B cell (primary cell): ENCODE data around the gene KCTD17.

Experiments used
- EZH2 ChIP-seq: IDR thresholded peaks from 2 replicates; pipeline ENCODE4 v1.6.1; 2012; ENCODE audit warnings: borderline replicate concordance, low read depth, mild to moderate bottlenecking, moderate library complexity, low read length; ENCODE audit not compliant: insufficient read depth, poor library complexity, severe bottlenecking
- TF ChIP-seq, protein P1 (sequence below): fragments of 200-600 bp; IDR thresholded peaks from one replicate; pipeline ENCODE4 v1.8.0; 2022; ENCODE audit warnings: antibody characterized with exemption, mild to moderate bottlenecking

DNA sequence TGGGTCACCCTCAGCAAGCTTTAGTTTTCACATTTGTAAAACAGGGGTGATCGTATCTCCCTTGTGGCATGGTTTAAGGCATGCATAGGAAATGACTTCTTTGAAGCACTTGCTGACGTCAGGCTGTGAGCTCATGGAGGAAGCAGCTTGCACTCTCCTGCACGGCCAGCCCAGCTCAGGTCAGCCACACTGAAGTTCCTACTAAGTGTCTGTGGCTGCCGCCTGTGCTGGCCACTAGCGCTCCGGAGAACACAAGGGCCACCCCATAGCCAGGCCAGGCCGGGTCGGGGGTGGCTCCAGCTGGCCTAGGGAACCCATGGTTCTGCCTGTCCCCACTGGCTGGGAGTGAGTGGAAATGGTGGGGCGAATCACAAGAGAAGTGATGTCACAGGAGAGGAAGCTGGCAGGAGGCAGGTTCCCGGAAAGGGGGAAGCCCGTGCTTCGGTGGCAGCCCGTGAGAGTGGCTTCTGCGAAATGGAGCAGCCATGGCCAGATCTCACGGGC lies 28.2 kb downstream of the KCTD17 start:
- TF ChIP-seq, protein P1, sequence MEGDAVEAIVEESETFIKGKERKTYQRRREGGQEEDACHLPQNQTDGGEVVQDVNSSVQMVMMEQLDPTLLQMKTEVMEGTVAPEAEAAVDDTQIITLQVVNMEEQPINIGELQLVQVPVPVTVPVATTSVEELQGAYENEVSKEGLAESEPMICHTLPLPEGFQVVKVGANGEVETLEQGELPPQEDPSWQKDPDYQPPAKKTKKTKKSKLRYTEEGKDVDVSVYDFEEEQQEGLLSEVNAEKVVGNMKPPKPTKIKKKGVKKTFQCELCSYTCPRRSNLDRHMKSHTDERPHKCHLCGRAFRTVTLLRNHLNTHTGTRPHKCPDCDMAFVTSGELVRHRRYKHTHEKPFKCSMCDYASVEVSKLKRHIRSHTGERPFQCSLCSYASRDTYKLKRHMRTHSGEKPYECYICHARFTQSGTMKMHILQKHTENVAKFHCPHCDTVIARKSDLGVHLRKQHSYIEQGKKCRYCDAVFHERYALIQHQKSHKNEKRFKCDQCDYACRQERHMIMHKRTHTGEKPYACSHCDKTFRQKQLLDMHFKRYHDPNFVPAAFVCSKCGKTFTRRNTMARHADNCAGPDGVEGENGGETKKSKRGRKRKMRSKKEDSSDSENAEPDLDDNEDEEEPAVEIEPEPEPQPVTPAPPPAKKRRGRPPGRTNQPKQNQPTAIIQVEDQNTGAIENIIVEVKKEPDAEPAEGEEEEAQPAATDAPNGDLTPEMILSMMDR, result no peak
- TF ChIP-seq EZH2, result no peak
